WI38 (cell line): ENCODE data around the gene ENOX2.

Experiments used
- H3K4me3 ChIP-seq: 2 replicates; pipeline ENCODE4 v1.5.1; 2011; ENCODE audit warnings: low read depth, mild to moderate bottlenecking, control low read depth, low read length
- CTCF ChIP-seq: IDR thresholded peaks from 2 replicates; pipeline ENCODE4 v1.5.1; 2012; ENCODE audit warnings: low read depth, mild to moderate bottlenecking, control low read depth, low read length

Gene ENOX2

DNA sequence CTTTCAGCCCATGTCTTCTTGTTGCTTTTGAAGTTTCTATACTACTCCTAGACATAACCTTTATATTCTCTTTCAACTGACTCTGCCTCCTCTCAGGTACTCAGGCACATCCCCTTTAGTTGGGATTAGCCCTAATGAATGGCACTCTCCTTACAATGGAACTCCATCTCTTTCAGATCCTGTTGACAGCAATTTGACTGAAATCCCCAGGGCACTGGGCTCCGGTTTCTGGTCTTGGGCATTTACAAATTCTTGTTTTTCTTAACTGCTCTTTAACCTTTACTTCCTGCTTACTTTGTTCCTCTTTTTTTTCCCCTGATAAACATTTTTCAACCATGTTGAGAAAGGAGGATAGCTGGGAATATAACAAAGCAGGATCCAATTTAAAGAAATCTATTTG, 68.9 kb downstream of the ENOX2 start:
- H3K4me3 ChIP-seq, result no peak overlapping the region
- TF ChIP-seq CTCF, result no peak

DNA sequence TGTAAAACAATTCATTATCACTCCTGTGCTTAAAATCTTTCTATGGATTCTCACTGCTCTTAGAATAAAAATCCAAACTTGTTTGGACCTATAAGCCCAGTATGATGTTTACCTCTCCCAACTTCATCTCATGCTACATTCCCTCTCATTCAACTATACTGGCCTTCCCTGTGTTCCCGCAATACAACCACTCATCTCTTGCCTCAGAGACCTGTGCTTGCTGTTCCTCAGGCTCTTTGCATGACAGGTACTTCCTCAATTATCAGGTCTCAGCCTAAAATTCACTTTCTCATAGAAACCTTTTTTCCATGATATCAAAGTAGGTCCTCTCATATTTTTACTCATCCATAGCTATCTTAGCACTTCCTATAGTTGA, 71.7 kb downstream of the ENOX2 start:
- H3K4me3 ChIP-seq, result no peak overlapping the region
- no peak for TF ChIP-seq CTCF

DNA sequence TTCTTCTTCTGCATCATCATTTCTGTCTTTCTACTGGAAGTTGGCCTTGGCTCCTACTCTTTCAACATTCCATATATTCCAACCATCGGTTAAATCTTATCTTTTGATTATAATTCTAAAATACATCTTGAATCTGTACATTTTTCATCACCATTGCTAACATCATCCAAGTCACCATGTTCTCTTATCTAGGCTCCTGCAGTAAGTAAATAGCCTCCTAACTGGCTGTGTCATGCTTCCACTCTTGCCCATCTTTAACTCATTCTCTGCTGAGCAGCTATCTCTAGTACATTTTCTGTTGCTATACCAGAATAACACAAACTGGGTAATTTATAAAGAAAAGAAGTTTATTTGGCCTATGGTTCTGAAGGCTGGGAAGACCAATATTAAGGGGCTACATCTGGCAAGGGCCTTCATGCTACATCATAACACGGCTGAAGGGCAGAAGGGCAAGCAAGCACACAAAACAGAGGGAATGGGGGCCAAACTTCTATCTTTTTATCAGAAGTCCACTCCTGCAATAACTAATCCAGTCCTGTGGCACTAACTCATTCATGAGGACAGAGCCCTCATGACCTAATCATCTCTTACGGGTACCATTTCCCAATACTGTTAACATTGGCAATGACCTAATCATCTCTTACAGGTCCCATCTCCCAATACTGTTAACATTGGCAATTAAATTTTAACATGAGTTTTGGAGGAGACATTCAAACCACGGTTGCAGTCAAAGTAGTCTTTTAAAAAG, 72.2 kb downstream of the ENOX2 start:
- no peak for TF ChIP-seq CTCF
- H3K4me3 ChIP-seq, result no peak overlapping the region

DNA sequence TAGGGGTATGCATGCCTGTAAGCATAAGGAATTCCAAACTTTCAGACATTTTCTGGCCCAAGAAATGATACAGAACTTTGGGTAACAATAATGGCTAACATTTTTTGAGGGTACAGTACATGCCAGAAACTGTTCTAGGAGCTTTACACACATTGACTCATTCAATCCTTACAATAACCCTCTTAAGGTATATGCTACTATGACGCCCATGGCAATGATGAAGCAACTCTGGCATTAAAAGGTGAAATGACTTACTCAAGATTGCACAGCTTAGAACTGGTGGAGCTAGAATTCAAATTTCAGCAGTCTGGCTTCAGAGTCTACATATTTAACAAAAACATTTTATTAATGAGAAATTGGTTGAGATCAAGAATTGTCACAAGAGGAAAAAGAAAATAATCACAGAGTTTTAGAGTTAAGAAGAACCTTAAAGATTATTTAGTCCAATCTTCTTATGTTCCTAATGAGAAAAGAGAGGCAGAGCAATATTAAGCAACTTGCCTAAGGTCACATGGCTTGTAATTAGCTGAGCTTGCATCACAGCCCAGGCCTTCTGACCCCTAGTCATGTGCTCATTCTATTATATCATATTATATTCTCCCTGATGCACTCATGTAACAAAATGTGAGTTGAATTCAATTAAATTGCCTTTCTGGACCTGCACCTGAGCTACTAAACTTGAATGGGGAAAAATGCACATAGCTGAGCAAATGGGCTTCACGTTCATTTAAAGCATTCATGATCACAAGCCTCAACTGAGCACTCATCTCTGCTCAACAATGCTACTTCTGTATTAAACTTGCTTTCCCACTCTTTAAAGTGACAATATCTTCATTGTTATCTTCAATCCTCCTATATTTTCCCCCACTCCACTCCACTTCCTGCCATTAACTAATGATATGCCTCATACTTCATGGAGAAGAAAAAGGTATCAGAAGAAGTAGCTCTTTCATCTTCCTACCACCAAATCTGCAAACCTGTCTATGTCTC, 73.2 kb downstream of the ENOX2 start:
- TF ChIP-seq CTCF, result no peak
- H3K4me3 ChIP-seq, result no peak overlapping the region

GRCh38 chrX:130828641-130829040, 74.4 kb downstream of the ENOX2 start:
- H3K4me3 ChIP-seq, result no peak overlapping the region
- no peak for TF ChIP-seq CTCF

GRCh38 chrX:130827648-130828047, 75.4 kb downstream of the ENOX2 start:
- no peak for TF ChIP-seq CTCF

GRCh38 chrX:130826249-130826648, 76.8 kb downstream of the ENOX2 start:
- no peak overlapping the region for H3K4me3 ChIP-seq
- no peak for TF ChIP-seq CTCF

More at GRCh38 chrX:130827648-130828047, 75.4 kb downstream of the ENOX2 start:
- no peak overlapping the region for H3K4me3 ChIP-seq
